ENCODE data around the gene SYNGR1.

Gene SYNGR1

GRCh38 chr22:39381930-39382329, 32.1 kb downstream of the SYNGR1 start:
- Histone ChIP-seq H3K9ac (ENCODE audit: low read depth, low read length) (no peak overlapping the region), H3K4me1 (ENCODE audit: insufficient read depth, low read length) (peaks cover 18% of the 10 kb centered on the region)

GRCh38 chr22:39382410-39382809, 32.6 kb downstream of the SYNGR1 start:
- no peak overlapping the region for H3K9ac ChIP-seq (ENCODE audit: low read depth, low read length)

More at GRCh38 chr22:39381930-39382329, 32.1 kb downstream of the SYNGR1 start:
- Histone ChIP-seq H3K9me3 (ENCODE audit: control insufficient read depth, insufficient read depth, low read length) (no peaks in the 10 kb centered on the region), H3K36me3 (ENCODE audit: insufficient read depth, low read length) (no peaks in the 10 kb centered on the region)

GRCh38 chr22:39383841-39384625, 34.2 kb downstream of the SYNGR1 start:
- H3K36me3 ChIP-seq (ENCODE audit: insufficient read depth, low read length): no peaks in the 10 kb centered on the region
- no peak overlapping the region for H3K9ac ChIP-seq (ENCODE audit: low read depth, low read length)
- H3K9me3 ChIP-seq (ENCODE audit: control insufficient read depth, insufficient read depth, low read length): no peaks in the 10 kb centered on the region
- peaks cover 18% of the 10 kb centered on the region for H3K4me1 ChIP-seq (ENCODE audit: insufficient read depth, low read length)

More at GRCh38 chr22:39382410-39382809, 32.6 kb downstream of the SYNGR1 start:
- no peaks in the 10 kb centered on the region for H3K9me3 ChIP-seq (ENCODE audit: control insufficient read depth, insufficient read depth, low read length)
- peaks cover 18% of the 10 kb centered on the region for H3K4me1 ChIP-seq (ENCODE audit: insufficient read depth, low read length)
- H3K36me3 ChIP-seq (ENCODE audit: insufficient read depth, low read length): no peaks in the 10 kb centered on the region

GRCh38 chr22:39384750-39385480, 35.1 kb downstream of the SYNGR1 start:
- Histone ChIP-seq H3K9me3 (ENCODE audit: control insufficient read depth, insufficient read depth, low read length) (no peaks in the 10 kb centered on the region), H3K36me3 (ENCODE audit: insufficient read depth, low read length) (no peaks in the 10 kb centered on the region), H3K4me1 (ENCODE audit: insufficient read depth, low read length) (peaks cover 18% of the 10 kb centered on the region), H3K9ac (ENCODE audit: low read depth, low read length) (no peak overlapping the region)

- H3K36me3 ChIP-seq (ENCODE audit: insufficient read depth, low read length): no peaks in the 10 kb centered on the region
- H3K4me1 ChIP-seq (ENCODE audit: insufficient read depth, low read length): peaks cover 9% of the 10 kb centered on the region; the same call in 1 of the 2 replicates
- peak overlapping the region; percentile 82 for H3K9ac ChIP-seq (ENCODE audit: low read depth, low read length)
- no peaks in the 10 kb centered on the region for H3K9me3 ChIP-seq (ENCODE audit: control insufficient read depth, insufficient read depth, low read length)
Measured at GRCh38 chr22:39388261-39389011, 38.6 kb downstream of the SYNGR1 start.

- Histone ChIP-seq H3K4me1 (ENCODE audit: insufficient read depth, low read length) (peaks cover 2% of the 10 kb centered on the region; the same call in 1 of the 2 replicates), H3K9ac (ENCODE audit: low read depth, low read length) (no peak overlapping the region), H3K36me3 (ENCODE audit: insufficient read depth, low read length) (no peaks in the 10 kb centered on the region), H3K9me3 (ENCODE audit: control insufficient read depth, insufficient read depth, low read length) (no peaks in the 10 kb centered on the region)
Measured at GRCh38 chr22:39389420-39389819, 39.6 kb downstream of the SYNGR1 start.

GRCh38 chr22:39392341-39392948, 42.7 kb downstream of the SYNGR1 start:
- Histone ChIP-seq H3K36me3 (ENCODE audit: insufficient read depth, low read length) (no peaks in the 10 kb centered on the region), H3K9me3 (ENCODE audit: control insufficient read depth, insufficient read depth, low read length) (no peaks in the 10 kb centered on the region), H3K9ac (ENCODE audit: low read depth, low read length) (no peak overlapping the region), H3K4me1 (ENCODE audit: insufficient read depth, low read length) (no peaks in the 10 kb centered on the region)

GRCh38 chr22:39395936-39396796, 46.4 kb downstream of the SYNGR1 start:
- Histone ChIP-seq H3K9ac (ENCODE audit: low read depth, low read length) (no peak overlapping the region), H3K9me3 (ENCODE audit: control insufficient read depth, insufficient read depth, low read length) (no peaks in the 10 kb centered on the region), H3K36me3 (ENCODE audit: insufficient read depth, low read length) (no peaks in the 10 kb centered on the region), H3K4me1 (ENCODE audit: insufficient read depth, low read length) (no peaks in the 10 kb centered on the region; the same call in 1 of the 2 replicates)

GRCh38 chr22:39396797-39397195, 47.0 kb downstream of the SYNGR1 start:
- H3K36me3 ChIP-seq (ENCODE audit: insufficient read depth, low read length): no peaks in the 10 kb centered on the region
- H3K9ac ChIP-seq (ENCODE audit: low read depth, low read length): no peak overlapping the region
- H3K4me1 ChIP-seq (ENCODE audit: insufficient read depth, low read length): no peaks in the 10 kb centered on the region; the same call in 1 of the 2 replicates
- no peaks in the 10 kb centered on the region for H3K9me3 ChIP-seq (ENCODE audit: control insufficient read depth, insufficient read depth, low read length)

- no peak overlapping the region for H3K9ac ChIP-seq (ENCODE audit: low read depth, low read length)
- H3K36me3 ChIP-seq (ENCODE audit: insufficient read depth, low read length): no peaks in the 10 kb centered on the region
- H3K9me3 ChIP-seq (ENCODE audit: control insufficient read depth, insufficient read depth, low read length): no peaks in the 10 kb centered on the region
- no peaks in the 10 kb centered on the region; the same call in 1 of the 2 replicates for H3K4me1 ChIP-seq (ENCODE audit: insufficient read depth, low read length)
Measured at GRCh38 chr22:39401301-39401631, 51.5 kb downstream of the SYNGR1 start.

- Histone ChIP-seq H3K4me1 (ENCODE audit: insufficient read depth, low read length) (no peaks in the 10 kb centered on the region; the same call in 1 of the 2 replicates), H3K9ac (ENCODE audit: low read depth, low read length) (no peak overlapping the region), H3K9me3 (ENCODE audit: control insufficient read depth, insufficient read depth, low read length) (no peaks in the 10 kb centered on the region), H3K36me3 (ENCODE audit: insufficient read depth, low read length) (no peaks in the 10 kb centered on the region)
Measured at GRCh38 chr22:39405346-39406085, 55.7 kb downstream of the SYNGR1 start.

GRCh38 chr22:39408173-39408572, 58.4 kb downstream of the SYNGR1 start:
- no peaks in the 10 kb centered on the region for H3K36me3 ChIP-seq (ENCODE audit: insufficient read depth, low read length)
- H3K9me3 ChIP-seq (ENCODE audit: control insufficient read depth, insufficient read depth, low read length): no peaks in the 10 kb centered on the region
- H3K9ac ChIP-seq (ENCODE audit: low read depth, low read length): no peak overlapping the region
- no peaks in the 10 kb centered on the region for H3K4me1 ChIP-seq (ENCODE audit: insufficient read depth, low read length)

GRCh38 chr22:39408807-39409206, 59.0 kb downstream of the SYNGR1 start:
- H3K4me1 ChIP-seq (ENCODE audit: insufficient read depth, low read length): no peaks in the 10 kb centered on the region
- no peaks in the 10 kb centered on the region for H3K36me3 ChIP-seq (ENCODE audit: insufficient read depth, low read length)
- H3K9ac ChIP-seq (ENCODE audit: low read depth, low read length): no peak overlapping the region
- no peaks in the 10 kb centered on the region for H3K9me3 ChIP-seq (ENCODE audit: control insufficient read depth, insufficient read depth, low read length)
